Neuron (in vitro differentiated cells): ENCODE results near the gene XRCC2.
"Not testable (repeated sequence)": the region's sequence is repeated elsewhere in the genome, so short reads cannot be mapped to it uniquely, and the experiment has no call there.

Source experiments
- H2AFZ ChIP-seq: one replicate; pipeline ENCODE4 v1.6.1; 2013; ENCODE audit warnings: low read depth, mild to moderate bottlenecking, inconsistent platforms, low read length, moderate library complexity
- H3K27me3 ChIP-seq: one replicate; pipeline ENCODE4 v1.6.1; 2013; ENCODE audit warnings: low read length; ENCODE audit not compliant: insufficient read depth
- H3K36me3 ChIP-seq: one replicate; pipeline ENCODE4 v1.6.1; 2013; ENCODE audit warnings: low read length; ENCODE audit not compliant: insufficient read depth
- H3K4me1 ChIP-seq: one replicate; pipeline ENCODE4 v1.6.1; 2013; ENCODE audit warnings: low read length; ENCODE audit not compliant: insufficient read depth
- H3K4me3 ChIP-seq: 2 replicates; pipeline ENCODE4 v1.5.1; 2013; ENCODE audit warnings: mild to moderate bottlenecking, low read length, moderate library complexity
- H3K9me3 ChIP-seq: one replicate; pipeline ENCODE4 v1.6.1; 2013; ENCODE audit warnings: low read length

XRCC2 gene

GRCh38 chr7:152675759-152676636 lies at the start of gene XRCC2:
XRCC2 (minus strand) TSS chr7:152676141; CDS start chr7:152676079, 62 bp downstream.
- Histone ChIP-seq H3K9me3 (no peaks in the 10 kb centered on the region), H3K27me3 (no peaks in the 10 kb centered on the region), H3K4me3 (peak within 1 kb of the TSS; percentile 79), H3K4me1 (peaks cover 4% of the 10 kb centered on the region), H3K36me3 (peaks cover 7% of the 10 kb centered on the region), H2AFZ (peak within 1 kb of the TSS; percentile 46)

GRCh38 chr7:152723364-152723763 lies 47.4 kb upstream of the XRCC2 start:
- H3K9me3 ChIP-seq, result no peaks in the 10 kb centered on the region
- no peaks in the 10 kb centered on the region for H3K27me3 ChIP-seq
- no peaks in the 10 kb centered on the region for H3K4me1 ChIP-seq
- H3K36me3 ChIP-seq, result no peaks in the 10 kb centered on the region
- H2AFZ ChIP-seq, result no peak overlapping the region
- no peak overlapping the region for H3K4me3 ChIP-seq

- H2AFZ ChIP-seq, H3K4me3 ChIP-seq, H3K27me3 ChIP-seq, H3K36me3 ChIP-seq, H3K9me3 ChIP-seq: not testable (repeated sequence)
- H3K4me1 ChIP-seq, result peaks cover 16% of the 10 kb centered on the region
These were observed 36.6 kb upstream of the XRCC2 start for GRCh38 chr7:152712412-152713042.

- Histone ChIP-seq H3K9me3 (no peaks in the 10 kb centered on the region), H3K4me1 (peaks cover 16% of the 10 kb centered on the region), H3K27me3 (no peaks in the 10 kb centered on the region), H3K36me3 (no peaks in the 10 kb centered on the region), H3K4me3 (no peak overlapping the region), H2AFZ (no peak overlapping the region)
These were observed 35.6 kb upstream of the XRCC2 start for GRCh38 chr7:152711444-152711944.

GRCh38 chr7:152710153-152710442 lies 34.2 kb upstream of the XRCC2 start:
- Histone ChIP-seq H3K9me3 (peaks cover 1% of the 10 kb centered on the region), H2AFZ (no peak overlapping the region), H3K4me1 (peaks cover 16% of the 10 kb centered on the region), H3K36me3 (no peaks in the 10 kb centered on the region), H3K27me3 (no peaks in the 10 kb centered on the region), H3K4me3 (no peak overlapping the region)

GRCh38 chr7:152709287-152710152 lies 33.6 kb upstream of the XRCC2 start:
- Histone ChIP-seq H3K4me3 (no peak overlapping the region), H3K9me3 (peaks cover 3% of the 10 kb centered on the region), H3K4me1 (peaks cover 16% of the 10 kb centered on the region), H3K36me3 (no peaks in the 10 kb centered on the region), H3K27me3 (no peaks in the 10 kb centered on the region), H2AFZ (no peak overlapping the region)

GRCh38 chr7:152704796-152705384 lies 28.9 kb upstream of the XRCC2 start:
- Histone ChIP-seq H3K9me3 (peaks cover 3% of the 10 kb centered on the region), H3K4me3 (no peak overlapping the region), H3K36me3 (no peaks in the 10 kb centered on the region), H3K4me1 (peaks cover 8% of the 10 kb centered on the region), H2AFZ (no peak overlapping the region), H3K27me3 (no peaks in the 10 kb centered on the region)

GRCh38 chr7:152699079-152699478 lies 23.1 kb upstream of the XRCC2 start:
- H3K36me3 ChIP-seq, result no peaks in the 10 kb centered on the region
- no peaks in the 10 kb centered on the region for H3K9me3 ChIP-seq
- H3K4me3 ChIP-seq, result no peak overlapping the region
- H2AFZ ChIP-seq, result no peak overlapping the region
- H3K4me1 ChIP-seq, result no peaks in the 10 kb centered on the region
- no peaks in the 10 kb centered on the region for H3K27me3 ChIP-seq

GRCh38 chr7:152697268-152697974 lies 21.5 kb upstream of the XRCC2 start:
- H3K27me3 ChIP-seq, H3K4me1 ChIP-seq, H3K36me3 ChIP-seq, H2AFZ ChIP-seq, H3K4me3 ChIP-seq, H3K9me3 ChIP-seq: not testable (repeated sequence)

GRCh38 chr7:152692196-152692595 lies 16.3 kb upstream of the XRCC2 start:
- not testable (repeated sequence) for H2AFZ ChIP-seq, H3K4me3 ChIP-seq, H3K27me3 ChIP-seq, H3K4me1 ChIP-seq, H3K36me3 ChIP-seq, H3K9me3 ChIP-seq

- no peak overlapping the region for H2AFZ ChIP-seq
- H3K4me1 ChIP-seq, result no peaks in the 10 kb centered on the region
- H3K27me3 ChIP-seq, result no peaks in the 10 kb centered on the region
- no peaks in the 10 kb centered on the region for H3K36me3 ChIP-seq
- H3K4me3 ChIP-seq, result no peak overlapping the region
- no peaks in the 10 kb centered on the region for H3K9me3 ChIP-seq
These were observed 7.4 kb upstream of the XRCC2 start for GRCh38 chr7:152683297-152683696.
